Inflammatory macrophage treated with lipopolysaccharide for 4 hours (primary cell): ENCODE data around the gene TRAF1.

Source experiments
- DNase-seq: peaks from one replicate; pipeline ENCODE4 v3.0.0-alpha.2; 2020

Gene TRAF1

DNA sequence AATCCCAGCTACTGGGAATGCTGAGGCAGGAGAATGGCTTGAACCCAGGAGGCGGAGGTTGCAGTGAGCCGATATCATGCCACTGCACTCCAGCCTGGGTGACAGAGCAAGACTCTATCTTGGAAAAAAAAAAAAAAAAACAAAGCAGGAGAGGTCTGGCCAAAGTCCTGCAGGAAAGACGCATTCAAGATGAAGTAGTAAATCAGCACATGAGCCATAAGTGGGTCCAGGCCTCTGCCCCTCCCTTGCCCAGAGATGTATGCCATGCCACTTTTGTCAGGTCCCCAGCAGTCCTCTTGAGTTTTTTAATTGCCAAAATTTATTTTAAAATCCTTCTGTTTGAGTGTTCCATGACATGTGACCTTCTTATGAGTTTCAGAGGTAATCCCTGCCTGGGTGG is 41.1 kb downstream of the TRAF1 start:
- DNase-seq = no peak

DNA sequence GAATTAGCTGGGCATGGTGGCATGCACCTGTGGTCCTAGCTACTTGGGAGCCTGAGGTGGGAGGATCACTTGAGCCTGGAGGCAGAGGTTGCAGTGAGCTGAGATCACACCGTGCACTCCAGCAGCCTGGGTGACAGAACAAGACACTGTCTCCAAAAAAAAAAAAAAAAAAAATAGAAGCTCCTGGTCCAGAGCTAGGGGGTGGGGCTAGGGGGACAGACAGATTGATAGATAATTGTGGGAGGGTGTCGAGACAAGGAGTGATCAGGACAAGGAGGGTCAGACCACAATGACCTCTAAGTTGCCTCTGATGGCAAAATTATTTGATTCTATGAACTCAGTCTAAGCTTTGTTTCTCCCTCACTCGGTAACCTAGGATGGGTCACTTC is 43.0 kb downstream of the TRAF1 start:
- no peak for DNase-seq

DNA sequence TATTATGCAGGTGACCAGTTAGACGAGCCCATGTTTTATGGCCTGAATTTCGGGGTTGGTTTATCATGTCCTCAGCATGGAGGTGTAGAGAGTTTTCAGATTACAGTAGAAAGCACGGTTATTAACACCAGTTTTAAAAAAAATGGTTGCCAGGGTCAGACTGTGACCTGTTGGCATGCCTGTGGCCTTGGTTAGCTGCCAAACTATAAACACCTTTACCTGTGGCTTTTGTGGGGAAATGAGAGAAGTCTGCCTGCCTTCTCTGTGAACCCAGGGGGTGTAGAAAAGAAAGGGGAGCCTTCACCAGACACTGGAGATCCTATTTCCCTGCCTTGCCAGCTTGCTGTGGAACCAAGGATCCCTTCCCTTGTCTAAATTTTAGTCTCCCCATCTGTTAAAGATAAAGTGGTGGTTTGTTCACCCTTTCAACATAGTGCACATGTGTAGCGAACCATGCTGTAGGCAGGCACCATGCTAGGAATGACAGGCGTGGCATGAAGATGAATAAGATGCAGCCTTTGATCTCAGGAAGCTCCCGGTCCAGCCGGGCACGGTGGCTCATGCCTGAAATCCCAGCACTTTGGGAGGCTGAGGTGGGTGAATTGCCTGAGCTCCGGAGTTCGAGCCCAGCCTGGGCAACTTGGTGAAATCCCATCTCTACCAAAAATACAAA is 43.5 kb downstream of the TRAF1 start:
- no peak for DNase-seq

DNA sequence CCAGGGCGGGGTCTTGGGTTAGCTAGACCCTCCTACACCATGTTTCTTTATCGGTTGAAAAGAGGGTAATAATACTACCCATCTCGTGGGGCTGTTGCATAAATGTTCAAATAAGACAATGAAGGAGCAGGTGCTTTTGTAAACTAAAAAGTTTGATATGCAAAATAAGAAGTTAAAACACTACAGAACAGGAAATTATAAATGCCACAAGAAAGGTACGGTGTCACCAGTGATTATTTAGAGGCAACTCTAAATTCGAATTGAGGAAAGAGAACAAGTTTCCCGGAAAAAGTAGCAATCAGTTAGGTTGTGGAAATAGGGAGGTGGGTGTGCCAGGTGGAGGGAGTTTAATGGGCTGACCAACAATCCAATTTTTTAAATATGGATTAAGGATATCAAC is 47.1 kb downstream of the TRAF1 start:
- DNase-seq = no peak

DNA sequence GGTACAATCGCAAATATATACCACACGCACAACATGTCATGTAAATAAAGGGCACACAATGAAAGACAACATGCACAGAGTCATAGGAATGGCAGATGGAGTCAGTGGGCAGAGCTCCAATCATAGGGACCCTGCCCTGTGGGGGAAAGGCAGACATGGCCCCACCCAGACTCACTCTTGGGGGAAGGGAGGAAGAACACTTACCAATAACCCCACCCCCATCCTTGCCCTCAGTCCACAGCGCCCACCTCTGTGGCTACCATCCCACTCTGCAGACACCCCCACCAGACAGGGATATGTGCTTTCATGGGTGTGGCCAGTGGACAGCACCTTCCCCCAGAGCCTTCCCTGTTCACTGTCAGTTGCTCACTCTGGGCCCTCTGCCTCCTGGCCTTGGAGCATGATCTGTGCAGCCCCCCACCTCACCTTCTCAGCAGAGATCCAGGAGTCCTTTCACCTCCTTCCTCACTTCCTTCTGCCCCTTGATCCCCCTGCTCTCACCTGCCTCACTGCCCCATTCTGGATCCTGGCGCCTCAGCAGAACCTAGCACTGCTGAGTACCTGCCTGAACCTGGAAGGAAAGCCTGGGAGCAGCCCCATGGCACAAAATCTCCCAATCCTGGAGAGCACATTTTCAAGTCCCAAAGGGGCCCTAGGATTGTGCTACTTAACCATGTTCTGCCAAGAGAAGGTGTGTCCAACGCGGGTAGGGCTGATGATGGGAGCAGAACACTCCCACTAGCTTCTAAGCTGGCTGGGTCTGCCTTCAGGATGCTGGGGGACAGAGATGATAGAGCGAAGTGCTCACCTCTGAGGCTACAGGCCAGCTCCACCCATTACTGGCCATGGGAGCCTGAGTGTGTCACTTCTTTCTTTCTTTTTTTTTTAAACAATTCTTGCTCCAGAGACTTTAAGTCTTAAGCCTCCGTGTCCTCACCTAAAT is 48.1 kb downstream of the TRAF1 start:
- DNase-seq = no peak

DNA sequence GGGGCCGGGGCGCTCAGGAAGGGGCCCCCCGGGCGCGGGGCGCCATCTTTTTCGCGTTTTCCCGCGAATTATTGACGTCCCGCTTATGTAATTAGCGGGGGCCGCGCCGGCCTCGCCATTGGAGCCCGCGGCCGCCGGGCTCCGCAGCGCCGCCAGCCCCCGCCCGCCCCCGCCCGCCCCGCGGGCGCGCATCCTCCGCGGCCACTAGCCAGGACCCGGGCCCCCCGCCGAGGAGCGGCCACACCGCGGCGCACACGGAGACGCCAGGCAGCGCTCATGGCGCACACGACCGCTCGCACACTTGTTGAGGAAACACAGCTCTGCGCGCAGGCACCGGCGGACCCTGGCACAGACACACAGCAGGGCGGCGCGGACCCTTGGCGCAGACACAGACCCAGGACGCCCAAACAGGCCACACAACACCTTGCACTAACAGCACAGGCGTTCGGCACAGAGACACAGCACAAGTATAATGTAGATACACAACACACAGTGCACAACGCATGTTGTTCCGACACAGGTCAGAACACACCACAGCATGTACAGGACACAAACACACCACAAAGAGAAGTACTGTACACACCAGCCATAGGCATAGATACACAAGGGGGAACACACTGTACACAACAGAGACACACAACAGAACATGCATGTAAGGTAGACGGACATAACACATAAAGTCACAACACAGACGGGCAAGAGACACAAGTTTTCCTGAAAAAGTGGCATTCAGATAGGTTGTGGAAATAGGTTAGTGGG is 49.1 kb downstream of the TRAF1 start:
- DNase-seq = no peak

DNA sequence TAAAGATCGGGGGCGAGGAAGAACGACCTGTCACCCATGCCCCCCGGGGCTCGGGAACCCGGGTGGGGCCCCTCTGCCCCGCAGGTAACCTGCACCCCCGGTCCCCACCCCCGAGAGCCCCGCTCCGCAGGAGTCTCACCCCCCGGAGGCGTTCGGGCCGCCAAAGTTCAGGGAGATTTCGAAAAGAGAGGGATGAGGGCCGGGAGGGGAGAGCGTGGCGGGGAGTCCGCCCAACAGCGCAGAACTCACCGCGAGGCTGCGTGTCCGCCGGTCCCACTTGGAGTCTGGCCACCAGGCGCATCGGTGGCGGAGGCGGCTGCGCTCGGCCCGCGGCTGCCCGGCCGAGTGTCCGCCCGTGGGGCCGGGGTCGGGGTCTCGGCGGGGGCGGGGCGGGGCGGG is 49.8 kb downstream of the TRAF1 start, which contains the start of gene PHF19:
TSS of gene PHF19 (minus strand) at position 347 of the 399 bp plus-strand sequence. CDS start 2,447 bp downstream, outside the sequence.
- DNase-seq = no peak

DNA sequence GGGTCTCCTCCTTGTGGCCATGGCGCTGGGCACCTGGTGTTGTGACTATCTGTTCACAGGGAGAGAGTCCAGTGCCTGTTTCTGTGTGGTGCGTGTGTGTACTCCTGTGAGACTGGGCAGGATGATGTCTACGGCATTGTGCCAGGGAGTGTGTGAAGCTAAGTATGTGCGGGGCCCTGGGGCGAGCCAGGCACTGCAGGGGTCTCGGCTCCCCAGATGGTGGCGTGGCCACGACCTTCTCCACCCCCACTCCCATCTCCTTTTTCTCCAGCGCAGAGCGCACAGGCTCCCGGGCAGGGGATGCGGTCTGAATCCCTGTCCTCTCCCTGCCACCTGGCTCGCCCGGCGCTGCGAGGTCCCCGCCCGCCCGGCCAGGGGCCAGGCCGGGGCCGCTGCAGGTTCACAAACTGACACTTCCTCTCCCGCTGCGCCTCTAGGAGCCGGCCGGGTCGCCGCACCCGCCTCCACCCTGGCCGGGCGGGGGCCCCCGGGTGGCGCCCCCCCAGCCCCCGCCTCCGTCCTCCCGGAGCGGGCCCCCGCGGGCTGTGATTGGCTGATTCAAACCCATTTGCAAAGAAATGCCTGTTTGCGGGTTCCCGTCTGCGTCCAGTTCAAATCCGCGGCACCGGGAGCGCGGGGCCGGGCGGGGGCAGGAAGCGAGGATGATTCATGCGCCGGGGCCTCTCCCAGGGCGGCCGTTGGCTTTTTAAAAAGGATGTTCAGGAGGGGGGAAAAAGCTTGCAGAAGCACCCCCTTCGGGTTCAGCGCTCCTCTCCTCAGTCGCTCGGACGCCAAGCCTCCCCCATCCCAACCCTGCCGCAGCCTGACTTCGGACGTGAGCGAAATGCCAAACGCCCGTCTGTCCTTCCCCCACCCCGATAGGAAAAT is 50.4 kb downstream of the TRAF1 start:
- peak; percentile 76 for DNase-seq

DNA sequence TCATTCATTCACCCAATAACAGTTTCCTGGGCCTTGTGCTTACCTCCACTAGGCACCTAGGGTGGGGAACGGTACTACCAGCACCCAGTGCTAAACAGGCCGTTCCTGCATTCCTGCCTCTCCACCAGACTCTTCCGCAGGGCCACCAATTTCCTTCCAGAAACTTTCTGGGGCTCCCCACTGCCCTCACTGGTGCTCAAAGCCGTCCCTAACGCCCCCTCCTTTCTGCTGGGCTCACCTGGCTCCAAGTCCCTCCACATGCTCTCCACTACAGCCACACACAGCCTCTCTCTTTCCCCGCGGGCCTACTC is 51.0 kb downstream of the TRAF1 start:
- DNase-seq = no peak

DNA sequence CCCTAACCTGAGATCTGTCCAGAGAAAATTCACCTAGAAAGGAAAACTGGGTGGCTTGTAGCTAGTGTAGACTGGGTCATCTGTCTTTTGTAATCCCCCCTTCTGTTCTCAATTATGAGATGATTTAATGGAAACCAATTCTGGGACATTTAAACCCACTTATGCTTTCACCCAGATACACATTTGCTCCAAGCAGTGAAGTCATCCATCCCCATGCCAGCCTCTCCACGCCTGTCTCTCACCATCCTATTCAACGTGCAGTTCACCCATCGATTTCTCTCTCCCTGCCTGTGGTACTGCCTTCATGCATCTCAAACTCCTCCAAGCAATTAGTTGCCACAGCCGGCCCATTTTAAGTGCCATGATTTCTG is 51.4 kb downstream of the TRAF1 start:
- DNase-seq = no peak

DNA sequence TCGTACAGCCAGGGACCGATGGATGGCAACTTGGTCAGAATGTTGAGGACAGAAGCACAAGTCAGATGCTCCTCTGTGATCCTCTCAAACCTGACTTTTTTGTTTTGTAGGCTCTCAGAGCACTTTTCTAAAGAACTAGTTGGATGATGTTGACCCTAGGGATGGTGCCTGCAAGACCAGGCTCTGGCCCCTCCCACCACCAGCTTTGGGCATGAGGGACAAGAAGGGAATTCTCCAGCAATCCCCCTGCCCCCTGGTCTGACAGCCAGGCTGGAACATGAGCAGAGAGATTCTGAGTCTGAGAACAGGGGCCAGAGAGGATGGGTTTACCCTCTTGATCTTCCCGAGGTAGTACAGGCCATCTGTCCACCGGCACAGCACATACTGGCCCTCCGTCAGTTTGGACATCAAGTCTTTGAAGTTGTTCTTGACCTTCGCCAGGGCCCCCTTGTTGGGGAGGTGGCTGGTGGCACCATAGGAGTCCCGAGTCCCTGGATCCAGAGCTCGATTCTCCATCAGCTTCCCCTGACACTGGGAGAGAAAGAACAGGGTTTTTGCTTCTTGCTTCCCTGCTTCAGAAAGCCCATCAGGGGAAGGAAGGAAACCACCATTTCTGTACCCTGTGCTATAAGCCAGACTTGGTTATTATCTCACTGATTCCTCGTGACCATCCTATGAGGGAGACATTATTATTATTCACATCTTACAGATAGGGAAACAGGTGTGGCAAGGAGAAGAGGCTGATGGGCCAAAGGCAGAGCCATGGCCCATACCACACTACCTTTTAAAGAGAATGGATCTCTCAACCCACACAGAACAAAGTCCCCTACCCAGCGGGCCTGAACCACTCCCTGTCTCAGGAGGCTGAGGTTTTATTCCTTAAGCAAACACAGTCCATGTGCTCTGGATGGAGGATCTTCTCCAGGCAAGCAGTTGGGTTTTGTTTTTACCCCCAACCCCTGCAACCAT is 52.1 kb downstream of the TRAF1 start:
- DNase-seq = no peak

DNA sequence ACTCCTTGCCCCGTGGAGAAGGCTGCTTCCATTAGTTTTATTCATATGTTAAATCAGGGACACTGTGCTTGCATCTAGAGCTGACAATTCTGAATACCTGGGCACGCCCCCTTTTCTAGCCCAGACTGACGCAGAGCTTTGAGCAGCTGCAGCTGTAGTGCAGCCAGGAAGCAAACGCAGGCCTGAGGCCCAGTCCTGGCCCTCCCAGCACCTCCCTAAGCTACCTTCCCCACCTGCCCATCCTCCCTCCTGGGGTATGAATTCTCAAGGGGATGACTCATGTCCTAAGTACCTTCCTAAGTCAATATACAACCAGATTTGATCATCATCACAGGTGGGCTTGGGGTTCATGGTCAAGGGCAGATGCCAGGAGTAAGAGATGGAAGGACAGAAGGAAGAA is 53.1 kb downstream of the TRAF1 start:
- DNase-seq = no peak

DNA sequence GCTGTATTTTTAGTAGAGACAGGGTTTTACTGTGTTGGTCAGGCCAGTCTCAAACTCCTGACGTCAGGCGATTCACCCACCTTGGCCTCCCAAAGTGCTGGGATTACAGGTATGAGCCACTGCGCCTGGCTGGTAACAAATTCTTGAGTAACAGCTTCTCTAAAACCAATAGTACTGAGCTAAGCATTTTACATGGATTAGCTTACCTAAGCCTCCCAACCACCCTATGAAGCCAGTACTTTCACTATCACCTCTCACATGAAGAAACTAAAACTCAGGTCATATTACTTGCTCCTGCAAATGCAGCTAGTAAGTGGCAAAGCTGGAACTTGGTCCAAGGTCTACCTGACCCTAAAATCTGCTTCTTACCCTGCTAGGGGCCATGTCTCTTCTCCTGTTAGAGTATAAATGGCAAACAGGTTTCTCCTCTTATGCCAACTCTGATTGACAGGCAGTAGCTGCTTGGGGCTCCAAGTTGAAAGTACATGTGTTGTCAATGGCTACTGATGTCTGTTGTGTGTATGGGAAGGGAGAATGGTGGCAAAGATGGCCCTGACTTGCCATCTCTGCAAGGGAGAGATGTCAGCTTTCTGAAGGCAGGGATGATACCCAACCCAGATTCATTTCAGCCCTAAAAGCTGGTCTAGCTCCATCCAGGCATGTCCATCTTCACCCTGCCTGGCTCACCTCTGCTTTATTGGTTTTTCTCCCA is 53.6 kb downstream of the TRAF1 start:
- DNase-seq = no peak

DNA sequence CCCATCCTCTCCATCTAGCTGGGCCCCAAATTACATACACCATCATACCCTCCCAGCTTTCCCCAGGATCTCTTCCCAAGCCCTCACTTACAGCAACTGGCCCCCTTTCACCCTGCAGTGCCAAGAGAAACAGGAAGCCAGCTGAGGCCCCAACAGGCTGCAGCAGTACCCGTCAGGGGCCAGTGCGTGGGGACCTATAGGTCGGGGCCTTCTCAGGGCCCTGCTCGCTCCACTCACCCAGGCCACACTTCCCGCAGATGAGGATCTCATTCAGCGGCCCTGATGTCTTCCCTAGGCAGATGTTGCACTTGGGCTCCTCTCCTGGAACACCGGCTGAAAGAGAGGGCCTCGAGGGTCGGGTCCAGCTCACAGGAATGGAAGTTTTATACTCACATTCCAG is 56.4 kb downstream of the TRAF1 start:
- DNase-seq = no peak

DNA sequence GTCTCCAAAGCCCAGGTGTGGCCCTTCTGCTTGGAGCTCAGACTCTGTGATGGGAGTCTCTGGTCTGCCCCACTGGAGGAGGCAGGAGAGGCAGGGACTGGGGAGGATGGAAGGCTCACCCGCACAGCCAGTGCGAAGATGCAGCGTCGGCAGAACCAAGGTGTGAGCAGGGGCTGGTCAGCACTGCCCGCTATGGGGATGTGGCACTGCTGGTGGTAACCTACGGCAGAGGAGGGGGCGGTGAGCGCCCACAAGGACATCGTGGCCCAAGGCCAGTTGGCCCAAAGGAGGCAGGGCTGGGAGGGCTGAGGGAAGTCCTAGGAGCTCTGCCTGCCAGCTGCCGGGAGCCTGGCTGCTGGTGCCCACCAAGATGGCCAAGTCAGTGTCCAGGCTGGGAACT is 56.9 kb downstream of the TRAF1 start:
- no peak for DNase-seq

DNA sequence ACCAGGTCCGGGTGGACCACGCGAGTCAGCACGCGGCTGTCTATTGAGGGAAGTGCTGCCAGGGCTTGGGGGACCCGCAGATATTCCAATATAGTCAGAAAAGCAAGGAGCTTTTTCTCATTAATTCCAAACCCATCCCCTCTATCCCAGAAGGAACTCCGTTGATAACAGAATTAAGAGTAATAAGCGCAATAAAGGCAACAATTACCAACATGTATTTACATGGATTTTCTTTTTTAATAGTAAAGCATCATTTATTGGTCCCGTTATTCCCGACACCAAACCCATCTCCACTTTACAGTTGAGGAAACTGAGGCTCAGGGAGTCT is 57.3 kb downstream of the TRAF1 start:
- DNase-seq = no peak

DNA sequence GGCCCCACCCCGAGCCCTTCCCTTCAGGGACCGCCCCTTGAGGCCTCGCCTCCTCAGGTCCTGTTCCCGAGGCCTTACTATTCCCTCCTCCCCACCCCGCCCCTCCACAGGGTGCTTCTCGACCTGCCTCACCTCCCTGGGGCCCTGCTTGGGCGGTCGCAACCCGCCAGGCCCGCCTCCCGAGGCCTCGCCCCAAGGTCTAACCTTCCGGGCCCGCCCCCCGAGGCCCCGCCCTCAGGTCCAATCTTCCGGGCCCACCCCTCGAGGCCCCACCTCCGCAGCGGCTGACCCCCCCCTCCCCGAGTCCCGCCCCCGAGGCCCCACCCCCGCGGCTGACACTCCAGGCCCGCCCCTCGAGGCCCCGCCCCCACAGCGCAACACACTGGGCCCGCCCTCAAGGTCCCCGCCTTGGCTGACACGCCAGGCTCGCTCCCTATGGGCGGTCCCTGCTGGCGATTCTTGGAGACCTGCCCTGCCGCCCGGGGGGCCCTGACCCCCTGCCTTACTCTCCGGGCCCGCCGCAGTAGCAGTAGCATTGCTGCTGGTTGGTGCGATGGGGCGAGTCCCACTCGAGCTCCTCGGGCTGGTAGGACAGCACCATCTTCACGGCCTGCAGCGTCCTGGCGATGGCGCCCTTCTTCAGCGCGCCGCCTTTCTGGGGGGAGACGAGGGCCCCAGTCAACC is 57.8 kb downstream of the TRAF1 start:
- DNase-seq = peak; percentile 96

DNA sequence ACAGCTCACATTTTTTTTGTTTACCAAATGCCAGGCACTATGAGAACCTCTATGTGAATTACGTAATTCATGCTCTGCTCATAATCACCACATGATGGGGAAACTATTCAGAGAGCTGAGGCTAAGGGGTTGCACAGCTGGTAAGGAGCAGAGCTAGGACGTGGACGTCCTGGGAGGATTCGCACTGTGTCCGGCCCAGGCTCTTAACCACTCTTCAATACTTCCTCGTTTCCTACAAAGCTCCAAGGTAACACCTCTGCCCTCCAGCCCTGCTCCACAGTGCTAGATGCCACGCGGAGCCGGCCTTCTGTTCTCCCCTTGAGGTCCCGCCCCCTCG is 58.3 kb downstream of the TRAF1 start:
- DNase-seq = peak; percentile 87

DNA sequence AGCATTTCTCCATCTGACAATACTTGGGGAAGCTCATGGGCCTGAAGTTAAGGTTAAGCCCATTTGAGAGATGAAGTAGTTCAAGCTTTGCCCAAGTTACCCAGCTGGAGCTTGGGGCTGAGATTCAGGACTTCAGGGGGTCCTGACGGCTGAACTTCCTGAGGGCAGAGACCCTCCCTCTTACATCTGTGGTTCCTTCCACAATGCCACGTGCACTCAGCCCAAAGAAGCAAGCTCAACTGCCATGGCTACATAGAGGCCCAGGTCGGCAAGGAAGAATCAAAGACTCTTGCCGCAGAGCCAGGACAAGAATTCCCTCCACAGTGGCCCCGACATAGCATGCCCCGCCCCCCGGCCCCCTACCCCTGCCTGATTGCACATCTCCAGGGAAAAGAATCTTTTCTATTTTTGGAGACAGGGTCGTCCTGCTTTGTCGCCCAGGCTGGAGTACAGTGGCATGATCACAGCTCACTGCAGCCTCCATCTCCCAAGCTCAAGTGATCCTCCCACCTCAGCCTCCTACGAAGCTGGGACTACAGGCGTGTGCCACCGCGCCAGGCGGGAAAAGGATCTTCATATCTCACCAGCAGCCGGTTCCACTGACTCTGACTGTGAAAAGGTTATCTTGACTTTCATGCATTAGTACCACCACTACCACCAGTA is 58.8 kb downstream of the TRAF1 start:
- no peak for DNase-seq

DNA sequence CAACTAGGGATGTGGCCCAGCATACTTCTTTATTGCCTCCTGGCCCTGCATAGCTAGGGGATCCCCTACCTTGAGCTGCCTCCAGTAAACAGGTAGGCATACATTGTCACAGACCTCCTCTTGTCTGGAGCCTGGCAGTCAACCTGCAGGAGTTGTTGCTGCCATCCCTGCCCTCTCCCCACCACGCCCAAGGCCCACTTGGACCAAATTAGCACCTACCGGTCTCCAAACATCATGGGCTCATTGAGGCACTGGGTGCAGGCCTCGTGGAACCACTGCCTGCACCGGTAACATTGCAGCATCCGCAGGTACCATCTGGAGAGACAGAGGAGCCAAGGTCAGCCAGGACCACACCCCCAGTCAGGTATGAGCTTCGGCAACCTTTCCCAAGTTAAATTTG is 59.9 kb downstream of the TRAF1 start:
- no peak for DNase-seq
